GM12878 (cell line): Measurements from ENCODE around the gene LRP1B. TPM values are rescaled to one million over a fixed set of nuclear protein-coding genes. Genes with fewer than 3 reads are reported as not detected.

Experiments used
- ATAC-seq: fragments of 200-7000 bp; cut with Tn5 transposase; 3 replicates; pipeline ENCODE4 v1.9.1; 2020; ENCODE audit warnings: mild to moderate bottlenecking, moderate library complexity
- BruUV-seq: library from RNA; stranded (reverse); fragments of 400-500 nt; replicated peaks from 2 replicates; lab custom pipeline; 2021; lab: Mats Ljungman, UMichigan
- CTCF ChIA-PET: fragments of 300-600 bp; sonication (Branson Sonifier 250); formaldehyde crosslinking; extraction: SDS; loops from one replicate; lab custom pipeline; 2021; ENCODE audit warnings: inconsistent platforms; lab: Yijun Ruan, JAX
- POLR2A ChIA-PET: fragments of 350-600 bp; formaldehyde crosslinking; extraction: SDS; loops from one replicate; lab custom pipeline; 2021; ENCODE audit warnings: inconsistent platforms; lab: Charles Lee
- RAD21 ChIA-PET: fragments of 300-600 bp; sonication (Branson Sonifier 250); formaldehyde crosslinking; loops from one replicate; lab custom pipeline; 2023; ENCODE audit warnings: antibody characterized with exemption; ENCODE audit not compliant: unreplicated experiment; lab: Charles Lee
- SMC1A ChIA-PET: fragments of 300-600 bp; sonication (Branson Sonifier 250); formaldehyde crosslinking; loops from one replicate; lab custom pipeline; 2023; ENCODE audit not compliant: unreplicated experiment, uncharacterized antibody; lab: Charles Lee
- DNase-seq: peaks from one replicate; pipeline ENCODE4 v3.0.0-alpha.2; 2011; ENCODE audit warnings: low read depth, low spot score
- FAIRE-seq: peaks from 3 replicates; lab custom pipeline; 2011; peaks lifted over from hg19 to GRCh38; lab: Jason Lieb, UNC
- H2AFZ ChIP-seq: 2 replicates; pipeline ENCODE4 v1.6.0; 2011; ENCODE audit warnings: low read depth, low read length, control low read depth; ENCODE audit not compliant: control insufficient read depth
- H3K27ac ChIP-seq: 2 replicates; pipeline ENCODE4 v1.5.1; 2011; ENCODE audit warnings: control low read depth; ENCODE audit not compliant: control insufficient read depth, insufficient read depth
- H3K27me3 ChIP-seq, 2 experiments: replicated peaks in 1 of 2; 2 replicates each; pipeline versions ENCODE4 v1.6.0 to v1.6.1; 2011; ENCODE audit warnings: low read length in 1 of 2; ENCODE audit not compliant: control insufficient read depth in 2 of 2, insufficient read depth in 2 of 2
- H3K36me3 ChIP-seq, 2 experiments: 2 replicates each; pipeline ENCODE4 v1.5.1; 2011; ENCODE audit warnings: low read length in 1 of 2; ENCODE audit not compliant: control insufficient read depth in 2 of 2, insufficient read depth in 2 of 2
- H3K4me1 ChIP-seq: 2 replicates; pipeline ENCODE4 v1.6.1; 2011; ENCODE audit warnings: mild to moderate bottlenecking, low read length, moderate library complexity, mixed read lengths; ENCODE audit not compliant: control insufficient read depth, insufficient read depth
- H3K4me2 ChIP-seq: 2 replicates; pipeline ENCODE4 v1.6.0; 2011; ENCODE audit warnings: control low read depth; ENCODE audit not compliant: control insufficient read depth, insufficient read depth
- H3K4me3 ChIP-seq: fragments of 200-600 bp; sonication (generic); 2 replicates; pipeline ENCODE4 v1.5.1; 2016
- H3K79me2 ChIP-seq: 2 replicates; pipeline ENCODE4 v1.6.0; 2011; ENCODE audit warnings: low read length; ENCODE audit not compliant: control insufficient read depth, insufficient read depth
- H3K9ac ChIP-seq: 2 replicates; pipeline ENCODE4 v1.8.0; 2011; ENCODE audit warnings: low read length, control low read depth, mixed read lengths; ENCODE audit not compliant: control insufficient read depth, insufficient read depth
- H3K9me3 ChIP-seq: replicated peaks from 3 replicates; pipeline ENCODE4 v1.5.1; 2011; ENCODE audit warnings: mild to moderate bottlenecking, low read length; ENCODE audit not compliant: control insufficient read depth, insufficient read depth
- H4K20me1 ChIP-seq: 2 replicates; pipeline ENCODE4 v1.6.0; 2011; ENCODE audit not compliant: control insufficient read depth, insufficient read depth
- ATF7 ChIP-seq: fragments of 450-650 bp; IDR thresholded peaks from 2 replicates; pipeline ENCODE4 v1.6.1; 2016; ENCODE audit warnings: low read depth, mild to moderate bottlenecking
- BCL11A ChIP-seq: IDR thresholded peaks from 2 replicates; pipeline ENCODE4 v1.6.1; 2011; ENCODE audit warnings: low read depth, low read length
- BMI1 ChIP-seq: fragments of 450-650 bp; IDR thresholded peaks from 2 replicates; pipeline ENCODE4 v1.6.1; 2016; ENCODE audit warnings: mild to moderate bottlenecking, moderate library complexity, borderline replicate concordance
- BRCA1 ChIP-seq: IDR thresholded peaks from 2 replicates; pipeline ENCODE4 v1.6.1; 2011; ENCODE audit warnings: low read depth, low read length, improper control_type of control experiment
- CHD1 ChIP-seq: IDR thresholded peaks from 2 replicates; pipeline ENCODE4 v1.6.1; 2012; ENCODE audit warnings: low read depth, low read length, improper control_type of control experiment
- EZH2 ChIP-seq: IDR thresholded peaks from 2 replicates; pipeline ENCODE4 v1.6.1; 2012; ENCODE audit warnings: low read depth, mild to moderate bottlenecking, control low read depth, inconsistent platforms, low read length, borderline replicate concordance; ENCODE audit not compliant: control insufficient read depth
- KDM1A ChIP-seq: fragments of 200-600 bp; sonication (generic); IDR thresholded peaks from 2 replicates; pipeline ENCODE4 v1.6.1; 2016; ENCODE audit warnings: borderline replicate concordance
- MYB ChIP-seq: fragments of 150-350 bp; IDR thresholded peaks from 2 replicates; pipeline ENCODE4 v1.6.1; 2014; ENCODE audit warnings: mild to moderate bottlenecking, low read depth, low read length, borderline replicate concordance
- NFYA ChIP-seq: IDR thresholded peaks from 2 replicates; pipeline ENCODE4 v1.6.1; 2011; ENCODE audit warnings: low read depth, mild to moderate bottlenecking, low read length, improper control_type of control experiment, borderline replicate concordance
- RB1 ChIP-seq: fragments of 450-650 bp; formaldehyde crosslinking; IDR thresholded peaks from 2 replicates; pipeline ENCODE4 v1.6.1; 2017; ENCODE audit warnings: mild to moderate bottlenecking, borderline replicate concordance
- SUZ12 ChIP-seq: fragments of 200-600 bp; sonication (generic); IDR thresholded peaks from one replicate; pipeline ENCODE4 v1.6.1; 2018; ENCODE audit warnings: antibody characterized with exemption, mild to moderate bottlenecking; ENCODE audit not compliant: unreplicated experiment
- TBL1XR1 ChIP-seq: IDR thresholded peaks from 2 replicates; pipeline ENCODE4 v1.6.1; 2012; ENCODE audit warnings: low read depth, low read length, improper control_type of control experiment
- WGBS: methylation state at CpG from one replicate; pipeline ENCODE4 v1.1.6; 2016; ENCODE audit warnings: low lambda C conversion rate; ENCODE audit not compliant: insufficient replicate concordance, insufficient coverage; ENCODE audit errors: missing lambda C conversion rate; 5-methylcytosine and 5-hydroxymethylcytosine counted together
- in situ Hi-C: fragments of 300-500 bp; cut with MboI; formaldehyde crosslinking; loops from 9 replicates; pipeline ENCODE4 v1.14.3; 2018; ENCODE audit warnings: mixed read lengths
- intact Hi-C: fragments of 100-400 bp; cut with micrococcal nuclease; formaldehyde crosslinking; loops from one replicate; pipeline ENCODE4 v1.14.2; 2022; ENCODE audit not compliant: unreplicated experiment
- polyA plus RNA-seq, 11 experiments: library from polyadenylated mRNA; depleted of rRNA in 4 of 11; unstranded in 6 of 11; stranded (reverse) in 5 of 11; fragments of >200 nt; fragmentation: Nextera tagmentation in 4 of 11; fragmentation: Illumina TruSeq in 1 of 11; extraction: Ambion mirVana in 4 of 11; extraction: Trizol in 1 of 11; gene quantifications; 1 replicate in 1 of 11; 2 replicates in 10 of 11; pipeline versions ENCODE4 v1.2.1 to v1.2.3, GENCODE V29; 2011 to 2016; ENCODE audit warnings: inconsistent platforms in 2 of 11, missing spikeins in 2 of 11, low read depth in 1 of 11
- total RNA-seq, 4 experiments: library from RNA; depleted of rRNA in 3 of 4; stranded (reverse); fragments of >200 nt in 3 of 4; fragmentation: Illumina TruSeq in 1 of 4; extraction: Trizol in 1 of 4; gene quantifications; 2 replicates each; pipeline versions ENCODE4 v1.2.1 to v1.2.3, GENCODE V29; 2013 to 2021
- TF ChIP-seq, protein P1 (sequence below): IDR thresholded peaks from 2 replicates; pipeline ENCODE4 v1.6.1; 2012; ENCODE audit warnings: low read length, inconsistent platforms
- TF ChIP-seq, protein P2 (sequence below): IDR thresholded peaks from 2 replicates; pipeline ENCODE4 v1.6.1; 2012; ENCODE audit warnings: mild to moderate bottlenecking, low read depth, low read length
- TF ChIP-seq, protein P3 (sequence below): IDR thresholded peaks from 2 replicates; pipeline ENCODE4 v1.6.1; 2012; ENCODE audit warnings: low read depth, low read length, improper control_type of control experiment
- TF ChIP-seq, protein P4 (sequence below): fragments of 450-650 bp; conservative IDR thresholded peaks from 2 replicates; pipeline ENCODE4 v1.6.1; 2017; ENCODE audit warnings: mild to moderate bottlenecking, moderate library complexity

Gene LRP1B
- total and polyA plus RNA-seq, 10 of the 15 experiments (the other 5 are each of a cell fraction or from before 2014, with no cell fraction given), result under 0.01 to 0.06 (median 0.03) TPM; not detected in 5

DNA sequence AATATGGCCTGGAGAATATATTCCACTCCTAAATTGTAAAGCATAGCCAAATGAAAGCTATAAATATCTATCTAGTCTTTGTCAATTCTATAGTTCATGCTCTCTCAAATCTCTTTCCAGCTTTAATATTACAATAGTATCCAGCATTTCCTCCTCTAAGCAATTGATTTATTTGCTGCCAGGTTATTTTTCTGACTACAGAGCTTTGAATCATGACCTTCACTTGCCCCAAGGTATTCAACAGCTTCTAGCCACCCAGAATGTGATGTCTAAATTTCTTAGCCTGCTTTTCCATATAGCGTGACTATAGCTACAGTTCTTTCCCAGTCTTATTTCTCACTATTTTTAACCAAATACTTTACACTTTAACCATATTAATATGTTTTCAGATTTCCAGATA lies 1287.6 kb downstream of the LRP1B start:
- TF ChIP-seq RB1 (no peak), NFYA (no peak), SUZ12 (no peak), EZH2 (no peak), TBL1XR1 (no peak), BRCA1 (no peak), MYB (no peak), KDM1A (no peak), BCL11A (no peak), ATF7 (no peak), CHD1 (no peak), BMI1 (no peak)
- TF ChIP-seq, protein P1, sequence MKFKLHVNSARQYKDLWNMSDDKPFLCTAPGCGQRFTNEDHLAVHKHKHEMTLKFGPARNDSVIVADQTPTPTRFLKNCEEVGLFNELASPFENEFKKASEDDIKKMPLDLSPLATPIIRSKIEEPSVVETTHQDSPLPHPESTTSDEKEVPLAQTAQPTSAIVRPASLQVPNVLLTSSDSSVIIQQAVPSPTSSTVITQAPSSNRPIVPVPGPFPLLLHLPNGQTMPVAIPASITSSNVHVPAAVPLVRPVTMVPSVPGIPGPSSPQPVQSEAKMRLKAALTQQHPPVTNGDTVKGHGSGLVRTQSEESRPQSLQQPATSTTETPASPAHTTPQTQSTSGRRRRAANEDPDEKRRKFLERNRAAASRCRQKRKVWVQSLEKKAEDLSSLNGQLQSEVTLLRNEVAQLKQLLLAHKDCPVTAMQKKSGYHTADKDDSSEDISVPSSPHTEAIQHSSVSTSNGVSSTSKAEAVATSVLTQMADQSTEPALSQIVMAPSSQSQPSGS, result no peak
- TF ChIP-seq, protein P2, sequence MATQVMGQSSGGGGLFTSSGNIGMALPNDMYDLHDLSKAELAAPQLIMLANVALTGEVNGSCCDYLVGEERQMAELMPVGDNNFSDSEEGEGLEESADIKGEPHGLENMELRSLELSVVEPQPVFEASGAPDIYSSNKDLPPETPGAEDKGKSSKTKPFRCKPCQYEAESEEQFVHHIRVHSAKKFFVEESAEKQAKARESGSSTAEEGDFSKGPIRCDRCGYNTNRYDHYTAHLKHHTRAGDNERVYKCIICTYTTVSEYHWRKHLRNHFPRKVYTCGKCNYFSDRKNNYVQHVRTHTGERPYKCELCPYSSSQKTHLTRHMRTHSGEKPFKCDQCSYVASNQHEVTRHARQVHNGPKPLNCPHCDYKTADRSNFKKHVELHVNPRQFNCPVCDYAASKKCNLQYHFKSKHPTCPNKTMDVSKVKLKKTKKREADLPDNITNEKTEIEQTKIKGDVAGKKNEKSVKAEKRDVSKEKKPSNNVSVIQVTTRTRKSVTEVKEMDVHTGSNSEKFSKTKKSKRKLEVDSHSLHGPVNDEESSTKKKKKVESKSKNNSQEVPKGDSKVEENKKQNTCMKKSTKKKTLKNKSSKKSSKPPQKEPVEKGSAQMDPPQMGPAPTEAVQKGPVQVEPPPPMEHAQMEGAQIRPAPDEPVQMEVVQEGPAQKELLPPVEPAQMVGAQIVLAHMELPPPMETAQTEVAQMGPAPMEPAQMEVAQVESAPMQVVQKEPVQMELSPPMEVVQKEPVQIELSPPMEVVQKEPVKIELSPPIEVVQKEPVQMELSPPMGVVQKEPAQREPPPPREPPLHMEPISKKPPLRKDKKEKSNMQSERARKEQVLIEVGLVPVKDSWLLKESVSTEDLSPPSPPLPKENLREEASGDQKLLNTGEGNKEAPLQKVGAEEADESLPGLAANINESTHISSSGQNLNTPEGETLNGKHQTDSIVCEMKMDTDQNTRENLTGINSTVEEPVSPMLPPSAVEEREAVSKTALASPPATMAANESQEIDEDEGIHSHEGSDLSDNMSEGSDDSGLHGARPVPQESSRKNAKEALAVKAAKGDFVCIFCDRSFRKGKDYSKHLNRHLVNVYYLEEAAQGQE, result no peak
- TF ChIP-seq, protein P3, sequence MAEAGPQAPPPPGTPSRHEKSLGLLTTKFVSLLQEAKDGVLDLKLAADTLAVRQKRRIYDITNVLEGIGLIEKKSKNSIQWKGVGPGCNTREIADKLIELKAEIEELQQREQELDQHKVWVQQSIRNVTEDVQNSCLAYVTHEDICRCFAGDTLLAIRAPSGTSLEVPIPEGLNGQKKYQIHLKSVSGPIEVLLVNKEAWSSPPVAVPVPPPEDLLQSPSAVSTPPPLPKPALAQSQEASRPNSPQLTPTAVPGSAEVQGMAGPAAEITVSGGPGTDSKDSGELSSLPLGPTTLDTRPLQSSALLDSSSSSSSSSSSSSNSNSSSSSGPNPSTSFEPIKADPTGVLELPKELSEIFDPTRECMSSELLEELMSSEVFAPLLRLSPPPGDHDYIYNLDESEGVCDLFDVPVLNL, result no peak
- TF ChIP-seq, protein P4, sequence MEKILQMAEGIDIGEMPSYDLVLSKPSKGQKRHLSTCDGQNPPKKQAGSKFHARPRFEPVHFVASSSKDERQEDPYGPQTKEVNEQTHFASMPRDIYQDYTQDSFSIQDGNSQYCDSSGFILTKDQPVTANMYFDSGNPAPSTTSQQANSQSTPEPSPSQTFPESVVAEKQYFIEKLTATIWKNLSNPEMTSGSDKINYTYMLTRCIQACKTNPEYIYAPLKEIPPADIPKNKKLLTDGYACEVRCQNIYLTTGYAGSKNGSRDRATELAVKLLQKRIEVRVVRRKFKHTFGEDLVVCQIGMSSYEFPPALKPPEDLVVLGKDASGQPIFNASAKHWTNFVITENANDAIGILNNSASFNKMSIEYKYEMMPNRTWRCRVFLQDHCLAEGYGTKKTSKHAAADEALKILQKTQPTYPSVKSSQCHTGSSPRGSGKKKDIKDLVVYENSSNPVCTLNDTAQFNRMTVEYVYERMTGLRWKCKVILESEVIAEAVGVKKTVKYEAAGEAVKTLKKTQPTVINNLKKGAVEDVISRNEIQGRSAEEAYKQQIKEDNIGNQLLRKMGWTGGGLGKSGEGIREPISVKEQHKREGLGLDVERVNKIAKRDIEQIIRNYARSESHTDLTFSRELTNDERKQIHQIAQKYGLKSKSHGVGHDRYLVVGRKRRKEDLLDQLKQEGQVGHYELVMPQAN, result no peak
- TF ChIP-seq, all 136 proteins: peak for 0
- POLR2A ChIA-PET, result no interaction called here
- CTCF ChIA-PET, result no interaction called here
- Histone ChIP-seq H3K79me2 (no peaks in the 10 kb centered on the region), H3K27ac (no peak overlapping the region), H4K20me1 (no peaks in the 10 kb centered on the region), H3K9ac (no peak overlapping the region), H3K4me1 (no peaks in the 10 kb centered on the region), H3K4me3 (no peak overlapping the region), H3K4me2 (no peak overlapping the region), H3K9me3 (no peaks in the 10 kb centered on the region), H3K36me3 (no peaks in the 10 kb centered on the region), H2AFZ (no peak overlapping the region), H3K27me3 (no peaks in the 10 kb centered on the region)
- DNase-seq (no peak), ATAC-seq (no peak), FAIRE-seq (no peak)
- RAD21 ChIA-PET, result no interaction called here
- SMC1A ChIA-PET, result no interaction called here
- WGBS, result 5% methylated on average over 1 of the region's 1 CpG
- intact Hi-C loops, result no loop called here
- BruUV-seq, result no TSS peak
- in situ Hi-C loops, result no loop called here
